ENCODE data around the gene CSNK1D.
A peak's percentile ranks its signal among the peaks of the same experiment; 100 is the strongest.

CSNK1D gene

GRCh38 chr17:82249896-82250581, 23.5 kb downstream of the CSNK1D start:
- DNase-seq: no peak

- DNase-seq: no peak
Measured at GRCh38 chr17:82248815-82249674, 24.5 kb downstream of the CSNK1D start.

GRCh38 chr17:82247856-82248671, 25.4 kb downstream of the CSNK1D start:
- DNase-seq: no peak

GRCh38 chr17:82247182-82247823, 26.2 kb downstream of the CSNK1D start:
- DNase-seq: no peak

GRCh38 chr17:82246365-82247181, 26.9 kb downstream of the CSNK1D start:
- no peak for DNase-seq

- no peak for DNase-seq
Measured at GRCh38 chr17:82246040-82246364, 27.5 kb downstream of the CSNK1D start.

GRCh38 chr17:82245134-82246039, 28.1 kb downstream of the CSNK1D start:
- no peak for DNase-seq

- DNase-seq: peak in 1 of 2 experiments; percentile 15
Measured at GRCh38 chr17:82244413-82245133, 28.9 kb downstream of the CSNK1D start.

GRCh38 chr17:82243648-82244412, 29.7 kb downstream of the CSNK1D start:
- no peak for DNase-seq

GRCh38 chr17:82242977-82243647, 30.4 kb downstream of the CSNK1D start:
- DNase-seq: no peak

GRCh38 chr17:82242698-82242976, 30.9 kb downstream of the CSNK1D start:
- DNase-seq: no peak

GRCh38 chr17:82241926-82242697, 31.4 kb downstream of the CSNK1D start:
- DNase-seq: no peak

- no peak for DNase-seq
Measured at GRCh38 chr17:82241183-82241925, 32.1 kb downstream of the CSNK1D start.

- no peak for DNase-seq
Measured at GRCh38 chr17:82240506-82241182, 32.9 kb downstream of the CSNK1D start.

- no peak for DNase-seq
Measured at GRCh38 chr17:82239926-82240505, 33.5 kb downstream of the CSNK1D start.

- no peak for DNase-seq
Measured at GRCh38 chr17:82239401-82239925, 34.0 kb downstream of the CSNK1D start.

Measured in SHP77 (cell line).